ENCODE results near the gene DNER. TPM values are rescaled to one million over a fixed set of nuclear protein-coding genes. Genes with fewer than 3 reads are reported as not detected.
"Not testable (repeated sequence)": the region's sequence is repeated elsewhere in the genome, so short reads cannot be mapped to it uniquely, and the experiment has no call there.

Gene DNER
- total RNA-seq, 2 experiments from 2014 or later = not detected

GRCh38 chr2:229633556-229633955 lies 80.8 kb downstream of the DNER start:
- no peak for DNase-seq
- Mint-ChIP-seq H3K9me3 (no peaks in the 10 kb centered on the region), H3K4me1 (no peaks in the 10 kb centered on the region), H3K27me3 (peaks cover 23% of the 10 kb centered on the region), H3K36me3 (no peaks in the 10 kb centered on the region), H3K4me3 (no peak overlapping the region), H3K27ac (no peak overlapping the region)

GRCh38 chr2:229629039-229629438 lies 85.3 kb downstream of the DNER start:
- H3K4me3 Mint-ChIP-seq = no peak overlapping the region
- DNase-seq = no peak
- H3K4me1 Mint-ChIP-seq = no peaks in the 10 kb centered on the region
- H3K36me3 Mint-ChIP-seq = no peaks in the 10 kb centered on the region
- no peaks in the 10 kb centered on the region for H3K9me3 Mint-ChIP-seq
- H3K27ac Mint-ChIP-seq = no peak overlapping the region
- H3K27me3 Mint-ChIP-seq = peaks cover 9% of the 10 kb centered on the region

DNA sequence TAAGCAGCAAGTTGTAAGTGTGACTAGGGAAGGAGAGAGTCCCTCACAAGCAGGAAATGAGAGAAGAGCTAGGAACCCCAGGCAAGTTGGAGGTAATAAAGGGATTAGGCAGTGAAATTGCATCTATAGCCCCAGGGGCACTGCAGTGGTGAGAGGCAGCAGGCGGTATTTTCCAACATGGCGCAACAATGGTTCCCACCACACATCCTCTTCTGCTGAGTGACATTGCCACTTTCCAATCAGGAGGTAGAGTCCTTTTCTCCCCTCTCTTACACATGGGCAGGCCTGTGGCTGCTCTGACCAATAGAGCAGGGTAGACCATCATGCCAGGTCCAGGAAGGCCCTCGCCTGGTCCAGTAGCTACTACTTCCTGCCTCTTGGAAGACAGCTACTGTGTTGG lies 86.6 kb downstream of the DNER start:
- Mint-ChIP-seq H3K27me3 (peaks cover 22% of the 10 kb centered on the region), H3K4me1 (no peaks in the 10 kb centered on the region), H3K4me3 (no peak overlapping the region), H3K36me3 (no peaks in the 10 kb centered on the region), H3K27ac (no peak overlapping the region), H3K9me3 (no peaks in the 10 kb centered on the region)
- DNase-seq = no peak

- Mint-ChIP-seq H3K27me3 (peaks cover 27% of the 10 kb centered on the region), H3K4me3 (no peak overlapping the region), H3K9me3 (no peaks in the 10 kb centered on the region), H3K36me3 (no peaks in the 10 kb centered on the region), H3K27ac (no peak overlapping the region), H3K4me1 (no peaks in the 10 kb centered on the region)
- DNase-seq = no peak
Measured at GRCh38 chr2:229622495-229623355, 91.6 kb downstream of the DNER start.

DNA sequence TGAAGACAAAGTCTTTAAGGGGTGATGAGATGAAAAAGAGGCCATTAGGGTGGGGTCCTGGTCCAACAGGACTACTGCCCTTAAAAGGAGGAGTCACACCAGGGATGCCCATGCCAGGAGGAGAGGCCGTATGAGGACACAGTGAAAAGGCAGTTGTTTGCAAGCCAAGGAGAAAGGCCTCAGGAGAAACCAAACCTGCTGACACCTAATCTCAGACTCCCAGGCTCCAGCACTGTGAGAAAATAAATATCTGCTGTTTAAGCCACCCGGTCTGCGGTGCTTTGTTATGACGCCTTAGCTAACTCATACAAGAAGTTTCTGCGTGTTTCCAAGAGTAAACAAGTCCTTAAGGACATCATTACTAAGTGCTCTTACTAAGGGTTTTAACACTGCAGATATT lies 93.6 kb downstream of the DNER start:
- H3K27ac Mint-ChIP-seq = no peak overlapping the region
- DNase-seq = no peak
- H3K4me1 Mint-ChIP-seq = no peaks in the 10 kb centered on the region
- no peaks in the 10 kb centered on the region for H3K36me3 Mint-ChIP-seq
- H3K9me3 Mint-ChIP-seq = no peaks in the 10 kb centered on the region
- H3K4me3 Mint-ChIP-seq = no peak overlapping the region
- H3K27me3 Mint-ChIP-seq = peaks cover 24% of the 10 kb centered on the region

DNA sequence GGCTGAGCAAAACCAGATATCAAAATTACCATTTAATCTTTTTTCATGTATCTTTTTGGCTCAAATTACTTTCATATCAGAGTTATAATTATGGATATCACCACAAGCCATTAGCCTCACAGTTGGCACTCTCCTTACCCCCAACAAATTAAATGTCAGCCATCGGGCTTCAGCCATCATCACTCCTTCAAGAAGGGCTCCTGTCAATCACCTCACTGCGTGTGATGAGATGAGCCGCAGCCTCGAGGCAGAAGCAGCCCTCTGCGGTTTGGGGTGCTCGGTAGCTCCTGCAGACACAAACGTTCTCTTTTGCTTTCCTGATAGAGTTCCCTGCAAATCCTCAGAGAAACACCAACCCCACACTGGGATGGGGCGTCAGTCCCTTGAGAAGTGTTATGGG lies 94.1 kb downstream of the DNER start:
- H3K4me3 Mint-ChIP-seq = no peak overlapping the region
- H3K4me1 Mint-ChIP-seq = no peaks in the 10 kb centered on the region
- H3K27me3 Mint-ChIP-seq = peaks cover 24% of the 10 kb centered on the region
- H3K36me3 Mint-ChIP-seq = no peaks in the 10 kb centered on the region
- H3K9me3 Mint-ChIP-seq = no peaks in the 10 kb centered on the region
- no peak for DNase-seq
- H3K27ac Mint-ChIP-seq = no peak overlapping the region

GRCh38 chr2:229616433-229616832 lies 97.9 kb downstream of the DNER start:
- H3K36me3 Mint-ChIP-seq = no peaks in the 10 kb centered on the region
- H3K4me1 Mint-ChIP-seq = no peaks in the 10 kb centered on the region
- no peak overlapping the region for H3K27ac Mint-ChIP-seq
- no peaks in the 10 kb centered on the region for H3K9me3 Mint-ChIP-seq
- H3K4me3 Mint-ChIP-seq = no peak overlapping the region
- H3K27me3 Mint-ChIP-seq = peaks cover 3% of the 10 kb centered on the region
- no peak for DNase-seq

DNA sequence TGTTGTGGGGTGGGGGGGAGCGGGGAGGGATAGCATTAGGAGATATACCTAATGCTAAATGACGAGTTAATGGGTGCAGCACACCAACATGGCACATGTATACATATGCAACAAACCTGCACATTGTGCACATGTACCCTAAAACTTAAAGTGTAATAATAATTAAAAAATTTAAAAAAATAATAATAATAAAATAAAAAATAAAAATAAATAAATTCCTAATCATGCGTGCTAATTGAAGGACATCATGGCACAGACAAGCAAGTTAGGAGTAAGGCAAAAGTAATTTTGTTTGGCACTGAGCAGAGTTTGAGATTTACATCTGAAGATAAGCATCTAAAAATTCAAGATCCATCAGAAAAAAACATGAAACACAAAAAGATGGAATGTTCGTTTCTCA lies 100.3 kb downstream of the DNER start:
- not testable (repeated sequence) for H3K27ac Mint-ChIP-seq, H3K27me3 Mint-ChIP-seq, H3K36me3 Mint-ChIP-seq, H3K4me3 Mint-ChIP-seq, DNase-seq, H3K4me1 Mint-ChIP-seq, H3K9me3 Mint-ChIP-seq

- no peaks in the 10 kb centered on the region for H3K9me3 Mint-ChIP-seq
- DNase-seq = no peak
- H3K27ac Mint-ChIP-seq = no peak overlapping the region
- no peaks in the 10 kb centered on the region for H3K27me3 Mint-ChIP-seq
- no peak overlapping the region for H3K4me3 Mint-ChIP-seq
- no peaks in the 10 kb centered on the region for H3K36me3 Mint-ChIP-seq
- H3K4me1 Mint-ChIP-seq = no peaks in the 10 kb centered on the region
Measured at GRCh38 chr2:229612384-229612971, 101.9 kb downstream of the DNER start.

DNA sequence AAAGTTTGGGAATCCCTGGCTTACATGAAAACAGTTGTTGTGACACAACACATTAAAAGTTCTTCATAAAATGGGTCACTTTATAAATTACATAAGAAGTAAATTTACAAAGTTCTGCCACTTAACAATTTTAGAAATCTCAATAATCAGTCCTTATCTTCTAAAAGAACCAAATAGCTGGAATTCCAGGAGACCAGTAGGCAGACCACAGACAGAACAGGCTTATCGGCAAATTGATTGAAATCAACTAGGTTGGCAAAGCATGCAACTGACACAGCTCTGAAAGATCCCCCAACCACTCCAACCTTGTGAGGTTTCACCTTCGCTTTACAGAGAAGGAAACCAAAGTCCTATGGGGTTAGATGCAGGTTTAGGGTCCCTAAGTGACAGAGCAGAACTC lies 103.0 kb downstream of the DNER start:
- no peak for DNase-seq
- Mint-ChIP-seq H3K36me3 (no peaks in the 10 kb centered on the region), H3K27me3 (no peaks in the 10 kb centered on the region), H3K9me3 (no peaks in the 10 kb centered on the region), H3K4me3 (no peak overlapping the region), H3K27ac (no peak overlapping the region), H3K4me1 (no peaks in the 10 kb centered on the region)

DNA sequence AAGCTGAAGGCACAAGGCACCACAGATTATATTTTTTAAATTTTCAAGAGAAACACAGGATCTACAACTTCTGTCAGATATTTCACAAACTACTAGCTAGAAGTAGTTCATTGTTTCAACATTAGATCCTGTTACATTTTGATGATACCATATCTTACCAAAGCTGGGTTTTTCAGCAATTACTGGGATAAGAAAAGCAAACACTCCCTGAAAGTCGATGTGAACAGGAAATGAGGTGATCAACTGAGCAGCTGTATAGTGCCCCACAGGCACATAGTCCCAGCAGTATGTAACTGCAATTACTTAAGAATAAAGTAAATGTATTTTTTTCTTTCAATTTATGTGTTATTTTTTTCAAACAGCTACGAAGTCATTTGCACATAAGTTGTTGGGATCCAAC lies 103.5 kb downstream of the DNER start:
- Mint-ChIP-seq H3K27ac (no peak overlapping the region), H3K9me3 (no peaks in the 10 kb centered on the region), H3K4me1 (no peaks in the 10 kb centered on the region), H3K4me3 (no peak overlapping the region), H3K27me3 (no peaks in the 10 kb centered on the region), H3K36me3 (no peaks in the 10 kb centered on the region)
- DNase-seq = no peak

DNA sequence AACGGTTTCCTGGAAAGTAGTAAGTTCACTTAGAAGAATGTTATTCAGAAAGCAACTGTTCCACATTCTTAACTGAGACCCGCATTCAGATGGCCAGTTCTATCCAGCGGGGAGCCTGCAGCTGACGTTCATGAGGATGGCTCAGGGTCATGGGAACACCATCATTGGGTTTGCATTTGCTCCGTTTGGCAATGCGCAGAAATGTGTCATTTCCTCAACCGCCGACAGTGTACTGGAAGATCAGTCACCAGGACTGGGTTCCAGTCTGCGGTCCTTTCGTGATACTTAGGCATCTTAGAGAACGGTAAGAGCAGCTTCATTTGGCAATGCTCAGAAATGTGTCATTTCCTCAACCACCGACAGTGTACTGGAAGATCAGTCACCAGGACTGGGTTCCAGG lies 104.0 kb downstream of the DNER start:
- Mint-ChIP-seq H3K4me3 (no peak overlapping the region), H3K36me3 (no peaks in the 10 kb centered on the region), H3K9me3 (no peaks in the 10 kb centered on the region), H3K27ac (no peak overlapping the region), H3K4me1 (no peaks in the 10 kb centered on the region), H3K27me3 (no peaks in the 10 kb centered on the region)
- no peak for DNase-seq

- Mint-ChIP-seq H3K4me3 (no peak overlapping the region), H3K27me3 (peaks cover 13% of the 10 kb centered on the region), H3K36me3 (no peaks in the 10 kb centered on the region), H3K4me1 (no peaks in the 10 kb centered on the region), H3K9me3 (no peaks in the 10 kb centered on the region), H3K27ac (no peak overlapping the region)
- DNase-seq = no peak
Measured at GRCh38 chr2:229601936-229602335, 112.4 kb downstream of the DNER start.

DNA sequence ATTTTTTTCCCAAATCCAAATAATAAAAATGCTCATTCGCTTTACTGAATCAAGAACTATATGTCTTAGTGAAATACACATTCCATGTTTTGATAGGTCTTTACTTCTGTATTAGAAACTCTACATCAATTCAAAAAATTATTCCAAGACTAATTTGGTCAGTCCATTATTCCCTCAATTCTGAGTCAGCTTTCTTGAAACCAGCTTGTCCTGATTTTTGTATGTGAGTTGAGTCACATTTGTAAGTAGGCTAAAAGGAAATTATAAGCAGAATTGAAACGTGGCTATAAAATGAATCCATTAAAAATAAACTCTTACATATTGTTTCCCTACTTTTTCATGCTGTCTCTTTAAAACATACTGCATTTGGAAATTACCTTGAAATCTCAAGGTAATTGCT lies 113.0 kb downstream of the DNER start:
- Mint-ChIP-seq H3K9me3 (no peaks in the 10 kb centered on the region), H3K27ac (no peak overlapping the region), H3K4me1 (no peaks in the 10 kb centered on the region), H3K36me3 (no peaks in the 10 kb centered on the region), H3K4me3 (no peak overlapping the region), H3K27me3 (peaks cover 13% of the 10 kb centered on the region)
- DNase-seq = no peak

GRCh38 chr2:229598227-229598626 lies 116.1 kb downstream of the DNER start:
- H3K27ac Mint-ChIP-seq = no peak overlapping the region
- no peaks in the 10 kb centered on the region for H3K4me1 Mint-ChIP-seq
- no peaks in the 10 kb centered on the region for H3K9me3 Mint-ChIP-seq
- H3K36me3 Mint-ChIP-seq = no peaks in the 10 kb centered on the region
- H3K27me3 Mint-ChIP-seq = peaks cover 4% of the 10 kb centered on the region
- H3K4me3 Mint-ChIP-seq = no peak overlapping the region
- DNase-seq = no peak

DNA sequence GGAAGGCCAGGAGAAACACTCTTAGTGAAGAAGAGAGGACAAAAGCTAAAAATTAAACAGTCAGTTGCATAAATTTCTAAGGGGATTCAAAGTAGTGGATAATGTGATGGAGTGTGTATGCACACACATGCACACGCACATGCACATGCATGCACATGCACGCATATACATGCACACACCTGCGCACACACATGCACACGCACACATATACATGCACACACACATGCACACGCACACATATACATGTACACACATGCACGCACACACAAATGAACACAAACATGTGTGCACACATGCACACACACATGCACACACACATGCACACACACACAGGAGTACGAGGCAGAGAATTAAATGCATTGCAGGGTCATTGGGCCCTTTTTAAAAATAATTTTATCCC lies 117.6 kb downstream of the DNER start:
- Mint-ChIP-seq H3K27ac (no peak overlapping the region), H3K27me3 (no peaks in the 10 kb centered on the region), H3K9me3 (no peaks in the 10 kb centered on the region), H3K4me1 (no peaks in the 10 kb centered on the region), H3K4me3 (no peak overlapping the region), H3K36me3 (no peaks in the 10 kb centered on the region)
- DNase-seq = no peak

All from activated naive CD8-positive, alpha-beta T cell treated with anti-CD3 and anti-CD28 coated beads for 36 hours (primary cell).